Dermis lymphatic vessel endothelial cell (primary cell): ENCODE data around the gene SLFN5. TPM values are rescaled to one million over a fixed set of nuclear protein-coding genes. Genes with fewer than 3 reads are reported as not detected.

Source experiments
- total RNA-seq: library from RNA; depleted of rRNA; stranded (reverse); fragments of >200 nt; gene quantifications from 2 replicates; pipeline ENCODE4 v1.2.1, GENCODE V29; 2014

Gene SLFN5
- total RNA-seq: 30.9 and 52.0 TPM in 2 replicates

DNA sequence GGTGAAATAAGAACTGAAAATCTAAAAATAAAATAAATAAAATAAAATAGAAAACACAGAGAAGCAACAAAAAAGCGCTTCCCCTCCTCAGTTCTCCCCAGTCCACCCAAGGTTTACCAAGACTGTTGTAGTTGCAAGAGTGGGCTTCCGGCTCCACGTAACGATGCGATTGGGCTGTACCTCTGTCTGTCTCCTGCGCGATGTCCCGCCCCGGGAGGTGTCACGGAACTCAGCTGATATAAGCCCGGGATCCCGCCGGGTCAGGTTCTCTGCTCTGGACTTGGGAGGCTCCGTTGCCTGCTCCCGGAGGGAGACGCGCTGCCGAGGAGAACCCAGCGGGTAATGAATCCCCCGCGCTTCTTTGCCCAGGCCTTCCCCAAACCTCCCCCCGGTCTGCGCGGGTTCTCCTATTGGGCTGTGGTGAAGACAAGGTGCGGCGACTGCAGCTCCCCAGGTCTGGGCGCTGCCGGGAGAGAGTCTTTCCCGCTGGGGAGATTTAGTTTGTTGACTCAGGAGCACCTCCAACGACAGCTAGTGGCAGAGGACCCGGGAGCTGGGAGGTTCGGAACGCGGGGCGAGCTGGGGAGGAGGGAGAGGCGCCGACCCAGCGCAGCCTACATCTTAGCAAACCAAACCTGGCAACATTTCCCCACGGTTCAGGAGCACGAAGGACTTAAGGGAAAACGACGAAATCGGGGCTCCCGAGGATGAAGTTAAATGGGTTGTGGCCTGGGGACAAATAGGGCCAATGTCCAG, at the start of gene SLFN5:
Gene SLFN5, plus strand, starts transcription at position 268 of the 756 bp plus-strand sequence. CDS start 15,619 bp downstream, outside the sequence.

GRCh38 chr17:35194001-35194400, 48.9 kb upstream of the SLFN5 start, which contains the start of gene SLC35G3:
TSS of gene SLC35G3 (minus strand) at chr17:35194393. CDS start at chr17:35194307, 86 bp downstream.

Other genes starting within 250 kb of the SLFN5 start
- gene RFFL, start 179.4 kb upstream of the SLFN5 start, total RNA-seq: 6.6 and 7.2 TPM in 2 replicates
- 9.0 and 9.6 TPM in 2 replicates for gene RAD51D, start 123.2 kb upstream of the SLFN5 start, total RNA-seq
- not detected in 2 replicates for gene FNDC8, start 121.5 kb upstream of the SLFN5 start, total RNA-seq
- gene NLE1, start 100.8 kb upstream of the SLFN5 start, total RNA-seq: 8.2 and 15.6 TPM in 2 replicates
- gene UNC45B, start 95.3 kb upstream of the SLFN5 start, total RNA-seq: not detected in 2 replicates
- not detected in 2 replicates for gene SLC35G3, start 48.7 kb upstream of the SLFN5 start, total RNA-seq
- gene SLFN11, start 130.5 kb downstream of the SLFN5 start, total RNA-seq: 24.4 and 33.9 TPM in 2 replicates
- 27.9 and 43.9 TPM in 2 replicates for gene SLFN12, start 189.4 kb downstream of the SLFN5 start, total RNA-seq
- gene SLFN13, start 205.7 kb downstream of the SLFN5 start, total RNA-seq: 1.3 and 1.5 TPM in 2 replicates